Skin of body (tissue), 2 donors: ENCODE data around the gene EMP2. TPM values are rescaled to one million over a fixed set of nuclear protein-coding genes. Genes with fewer than 3 reads are reported as not detected.
A peak's percentile ranks its signal among the peaks of the same experiment; 100 is the strongest.
"Not testable (repeated sequence)": the region's sequence is repeated elsewhere in the genome, so short reads cannot be mapped to it uniquely, and the experiment has no call there.

Experiments used
- DNase-seq: peaks from one replicate; lab custom pipeline; 2025; lab: John Stamatoyannopoulos, UW
- total RNA-seq: library from RNA; depleted of rRNA; stranded (reverse); fragments of >200 nt; gene quantifications from one replicate; pipeline ENCODE4 v1.2.3, GENCODE V29; 2014

The EMP2 gene
- total RNA-seq, 1 donor from 2014 or later = 63.1 TPM

DNA sequence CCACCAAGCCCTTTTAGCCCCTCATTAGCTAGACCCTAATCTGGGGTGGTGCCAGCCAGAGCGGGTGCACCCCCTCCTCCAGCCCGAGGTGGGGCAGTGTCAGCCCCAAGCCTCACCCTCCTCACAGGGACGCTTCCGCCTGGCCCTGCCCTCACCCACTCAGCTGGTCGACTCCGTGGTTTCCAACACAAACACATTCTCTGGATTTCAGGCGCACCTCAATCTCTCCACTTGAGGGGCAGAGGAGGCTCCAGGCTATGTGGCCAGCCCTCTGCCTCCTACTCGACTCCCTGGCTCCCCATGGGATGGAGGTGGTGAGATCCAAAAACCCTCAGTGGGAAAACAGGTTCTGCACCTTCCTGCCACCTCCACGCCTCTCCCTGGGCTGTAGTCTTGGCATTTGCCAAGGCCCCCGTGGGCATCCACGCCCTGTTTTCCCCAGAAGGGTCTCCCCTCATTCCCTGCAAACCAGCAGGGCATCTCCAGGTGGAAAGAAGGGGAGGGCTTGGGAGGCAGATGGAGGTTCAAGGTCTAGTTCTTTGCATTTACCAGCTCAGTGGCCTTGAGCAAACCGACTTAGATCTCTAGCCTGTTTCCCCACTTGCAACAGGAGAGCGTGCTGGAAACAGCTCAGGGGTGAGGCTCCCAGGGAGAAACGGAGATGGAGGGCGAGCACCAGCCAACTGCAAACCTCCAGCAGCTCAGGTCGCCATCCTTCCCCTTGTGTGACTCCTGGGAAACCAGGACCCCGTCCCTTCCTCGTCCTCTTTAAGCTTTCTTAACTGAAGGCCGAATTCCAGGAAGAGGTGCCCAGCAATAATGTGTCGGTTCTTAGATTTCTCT, 1.7 kb downstream of the EMP2 start:
- DNase-seq = no peak

- DNase-seq = no peak
These were observed 2.8 kb downstream of the EMP2 start for GRCh38 chr16:10577305-10578202.

DNA sequence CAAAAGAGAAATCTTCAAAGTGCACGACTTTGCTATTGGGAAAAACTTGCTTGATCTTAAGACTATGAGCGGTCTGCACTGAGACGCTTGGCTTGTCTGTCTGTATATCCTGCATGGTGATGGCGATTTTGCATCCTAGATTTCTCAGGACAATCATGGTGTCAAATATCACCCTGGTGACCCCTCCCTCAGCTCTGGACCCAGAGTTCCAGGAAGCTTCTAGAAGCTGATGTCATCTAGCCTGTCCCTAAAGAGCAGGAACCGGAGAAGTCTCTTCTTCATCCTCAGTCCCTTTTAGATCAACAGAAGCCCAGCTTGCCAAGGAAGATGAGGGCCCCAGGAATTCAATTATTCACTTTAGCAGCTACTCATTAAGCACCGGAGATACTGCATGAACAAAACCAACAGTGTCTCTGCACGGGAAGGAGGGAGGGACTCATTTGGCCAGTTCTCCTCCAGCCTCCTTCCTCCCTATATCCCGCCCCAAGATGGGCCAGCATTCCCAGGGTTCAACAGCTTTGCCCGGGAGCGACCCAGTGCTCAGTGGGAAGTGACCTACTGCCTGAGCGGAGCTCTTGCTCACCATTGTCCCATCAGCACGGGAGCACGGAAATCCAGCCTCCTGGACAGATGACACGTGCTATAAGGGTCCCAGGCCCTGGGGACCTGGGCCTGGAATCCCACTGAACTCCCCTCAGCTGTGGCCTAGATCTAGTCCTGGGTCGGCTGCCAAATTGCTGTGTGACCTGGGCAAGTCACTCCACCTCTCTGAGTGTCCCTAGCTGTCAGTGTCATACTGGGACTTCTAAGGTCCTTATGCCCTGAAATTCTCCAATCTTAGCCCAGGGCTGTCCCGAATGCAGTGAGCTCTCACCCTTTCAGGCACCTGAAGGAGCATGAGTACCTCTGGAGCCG, 3.8 kb downstream of the EMP2 start:
- DNase-seq = peak; percentile 40

DNA sequence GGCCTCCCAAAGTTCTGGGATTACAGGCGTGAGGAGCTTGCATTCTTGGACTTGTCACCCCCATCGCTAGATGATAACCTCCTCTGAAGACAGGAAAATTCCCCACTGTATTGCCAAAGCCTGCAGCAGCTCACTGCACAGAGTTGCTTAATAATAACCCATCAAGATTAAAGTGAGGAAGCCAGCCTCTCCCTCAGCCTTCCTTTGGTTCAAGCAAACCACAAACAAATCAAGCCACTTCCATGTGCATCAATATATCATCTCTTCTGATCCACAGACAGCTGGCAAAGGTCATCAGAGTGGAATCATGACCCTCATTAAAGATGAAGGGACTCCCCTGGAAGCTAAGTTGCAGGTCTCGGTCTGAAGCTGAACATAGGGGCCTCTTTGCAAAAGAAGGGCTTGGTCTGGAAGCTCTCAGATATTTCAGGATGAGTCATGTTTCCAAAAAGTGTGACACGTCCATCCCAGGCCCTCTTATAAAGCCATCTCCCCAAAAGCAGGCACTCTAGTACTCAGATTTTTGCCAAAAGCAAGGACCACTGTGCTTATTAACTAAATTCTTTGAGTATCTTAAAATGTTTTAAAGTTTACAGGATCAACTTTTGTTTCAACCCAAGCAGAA, 4.8 kb downstream of the EMP2 start:
- DNase-seq = no peak

DNA sequence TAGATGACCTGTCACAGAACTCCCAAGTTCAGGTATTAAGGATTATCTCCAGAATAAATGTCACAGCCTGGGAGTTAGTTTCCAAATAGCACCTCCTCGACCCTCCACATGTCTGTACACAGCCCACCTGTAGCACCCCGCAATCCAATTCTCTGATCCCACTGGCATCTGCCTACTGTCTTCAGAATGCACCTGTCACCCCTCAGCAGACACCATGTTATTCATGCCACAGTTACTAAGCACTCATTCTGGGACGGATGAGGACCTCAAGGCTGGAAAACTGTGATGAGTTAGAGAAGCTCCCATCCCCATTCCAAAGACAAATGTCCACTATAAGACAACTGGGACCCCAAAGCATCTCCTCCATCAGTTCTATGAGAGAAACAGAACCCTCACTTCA, 7.8 kb downstream of the EMP2 start:
- DNase-seq = no peak

- DNase-seq = no peak
These were observed 9.0 kb downstream of the EMP2 start for GRCh38 chr16:10571354-10571753.

- DNase-seq = no peak
These were observed 10.8 kb downstream of the EMP2 start for GRCh38 chr16:10569621-10570020.

GRCh38 chr16:10566613-10567012, 13.8 kb downstream of the EMP2 start:
- no peak for DNase-seq

DNA sequence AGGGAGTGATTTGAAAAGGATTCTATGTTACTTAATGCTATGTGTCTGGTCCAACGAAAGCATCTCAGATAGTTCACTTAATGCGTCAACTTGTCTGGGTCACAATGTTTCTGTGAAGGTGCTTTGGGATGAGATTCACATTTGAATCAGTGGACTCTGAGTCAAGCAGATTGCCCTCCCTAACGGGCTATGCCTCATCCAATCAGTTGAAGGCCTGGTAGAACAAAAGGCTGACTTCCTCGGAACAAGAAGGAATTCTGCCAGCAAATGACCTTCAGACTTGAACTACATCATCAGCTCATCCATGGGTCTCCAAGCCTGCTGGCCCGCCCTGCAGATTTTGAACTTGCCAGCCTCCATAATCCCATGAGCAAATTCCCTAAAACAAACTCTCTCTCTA, 15.2 kb downstream of the EMP2 start:
- DNase-seq = no peak

DNA sequence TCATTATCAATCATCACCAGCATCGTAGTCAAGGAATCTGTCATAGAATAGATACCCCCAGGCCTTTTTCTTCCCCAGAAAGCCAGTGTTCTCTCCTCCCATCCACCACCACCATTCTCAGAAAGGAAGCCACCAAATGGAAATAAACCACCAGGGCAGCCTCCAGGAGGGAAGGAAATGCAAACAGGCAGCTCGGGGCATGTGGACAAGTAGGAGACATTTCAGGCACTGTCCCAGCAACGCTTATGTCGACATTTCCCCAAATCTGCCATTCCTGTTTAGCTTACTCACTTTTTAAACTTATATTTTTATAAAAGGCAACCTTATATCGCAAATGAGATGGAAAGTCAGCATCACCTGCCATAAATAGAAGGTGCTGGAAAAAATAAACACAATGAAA, 15.8 kb downstream of the EMP2 start:
- DNase-seq = no peak

- DNase-seq = no peak
These were observed 18.0 kb downstream of the EMP2 start for GRCh38 chr16:10562361-10562899.

DNA sequence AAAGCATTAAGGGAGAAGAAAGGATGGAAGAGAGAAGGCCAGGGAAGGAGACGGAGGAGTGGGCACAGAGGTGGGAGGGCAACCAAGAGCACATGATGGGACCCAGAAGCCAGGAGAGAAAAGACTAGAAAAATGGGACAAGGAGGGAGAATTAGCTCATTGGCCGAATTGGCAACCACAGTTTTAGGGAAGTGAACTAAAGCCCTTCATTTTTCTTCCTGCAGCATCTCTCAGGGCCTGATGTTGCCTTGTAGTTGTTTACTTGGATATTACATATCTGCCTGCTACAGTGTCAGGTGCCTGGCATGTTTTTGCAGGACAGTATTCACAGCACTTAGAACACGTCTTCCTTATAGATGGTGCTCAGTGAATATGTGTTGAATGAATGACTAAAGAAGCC, 19.0 kb downstream of the EMP2 start:
- no peak for DNase-seq

- no peak for DNase-seq
These were observed 19.4 kb downstream of the EMP2 start for GRCh38 chr16:10561001-10561400.

DNA sequence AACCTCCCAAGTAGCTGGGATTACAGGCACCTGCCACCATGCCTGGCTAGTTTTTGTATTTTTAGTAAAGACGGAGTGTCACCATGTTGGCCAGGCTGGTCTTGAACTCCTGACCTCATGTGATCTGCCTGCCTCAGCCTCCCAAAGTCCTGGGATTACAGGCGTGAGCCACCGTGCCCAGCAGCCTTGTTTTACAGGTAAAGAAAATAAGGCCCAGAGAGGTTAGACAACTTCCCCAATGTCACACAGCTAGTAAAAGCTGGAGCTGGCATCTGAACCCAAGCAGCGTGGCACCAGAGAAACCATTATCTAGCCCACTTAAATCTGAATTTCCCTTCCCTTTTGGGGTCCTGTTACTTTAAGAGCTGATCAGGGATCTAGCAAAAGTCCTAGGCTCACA, 20.6 kb downstream of the EMP2 start:
- not testable (repeated sequence) for DNase-seq

DNA sequence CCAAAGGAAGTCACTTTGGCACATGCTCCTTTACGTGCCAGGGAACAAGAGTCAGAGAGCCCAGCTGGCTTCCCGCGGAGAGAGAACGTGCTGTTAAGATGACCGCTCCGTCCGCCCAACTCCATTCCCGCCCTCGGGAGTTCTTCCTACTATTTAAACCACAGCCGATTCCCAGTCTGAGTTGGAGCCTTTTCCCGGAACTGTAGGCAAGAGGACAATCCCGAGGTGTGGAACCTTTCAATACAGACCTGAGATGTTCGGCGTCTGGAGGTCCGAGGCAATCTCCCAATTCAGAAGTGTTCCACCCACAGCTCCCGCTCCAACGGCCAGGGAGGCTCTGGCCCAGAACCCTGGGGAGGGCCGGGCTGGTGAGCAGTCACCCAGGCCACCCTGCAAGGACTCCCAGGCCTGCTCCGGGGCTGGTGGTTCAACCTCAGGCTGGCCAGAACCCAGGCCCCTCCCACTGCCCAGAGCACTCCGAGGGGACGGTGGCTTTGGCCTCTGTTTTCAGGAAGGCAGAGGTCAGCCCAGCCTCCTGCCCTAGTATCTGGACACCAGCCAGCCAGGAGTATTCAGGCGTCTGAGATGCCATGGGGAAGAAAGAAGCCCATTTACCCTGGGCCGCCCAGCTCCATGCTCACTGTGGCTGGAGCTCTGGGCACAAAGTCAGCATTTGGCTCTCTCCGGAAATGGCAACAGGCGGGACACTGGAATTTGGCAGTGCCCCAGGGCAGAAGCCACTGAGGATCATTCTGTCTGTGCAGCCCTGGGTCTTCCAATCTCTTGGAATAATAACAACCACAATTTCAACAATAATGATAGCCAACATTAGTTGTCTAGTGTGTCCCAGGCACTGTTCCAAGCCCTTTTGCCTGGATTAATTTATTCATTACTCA, 21.4 kb downstream of the EMP2 start:
- DNase-seq = no peak

- no peak for DNase-seq
These were observed 22.1 kb downstream of the EMP2 start for GRCh38 chr16:10558305-10558704.

DNA sequence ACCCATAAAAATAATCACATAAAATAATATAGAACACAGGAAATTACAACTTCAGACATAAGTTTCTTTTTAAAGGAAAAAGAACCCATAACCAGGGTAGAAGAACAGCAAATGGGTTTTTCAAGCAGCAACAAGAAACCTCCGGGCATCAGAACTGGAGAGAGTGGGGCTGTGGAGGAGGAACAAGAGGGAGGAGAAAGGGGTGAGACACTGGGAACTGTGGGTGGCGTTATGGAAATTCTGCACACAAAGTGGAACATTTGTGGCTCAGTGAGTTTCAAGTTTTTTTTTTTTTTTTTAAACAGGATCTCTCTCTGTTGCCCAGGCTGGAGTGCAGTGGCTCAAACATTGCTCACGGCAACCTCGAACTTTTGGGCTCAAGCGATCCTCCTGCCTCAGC, 22.6 kb downstream of the EMP2 start:
- DNase-seq = no peak

DNA sequence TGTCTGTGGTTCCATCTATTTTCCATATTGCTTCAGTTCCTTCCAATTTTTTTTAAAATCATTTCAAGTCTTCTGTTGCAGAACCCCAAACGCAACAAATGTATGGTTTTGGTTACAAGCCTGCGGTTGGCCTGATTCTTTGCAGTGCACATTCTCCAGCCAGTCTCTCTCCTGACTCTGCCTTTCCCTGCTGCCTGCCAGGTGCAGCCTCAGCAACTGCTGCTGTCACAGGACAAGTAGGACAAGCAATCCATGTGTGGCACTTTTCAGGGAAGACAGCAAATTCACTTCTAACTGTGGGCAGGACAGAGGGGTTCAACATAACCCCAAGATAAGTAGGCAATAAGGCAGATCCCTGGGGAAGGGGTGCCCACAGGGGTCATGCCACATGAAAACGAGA, 24.2 kb downstream of the EMP2 start:
- no peak for DNase-seq

- DNase-seq = no peak
These were observed 25.8 kb downstream of the EMP2 start for GRCh38 chr16:10554569-10554968.
